ENCODE results near the gene HTT. TPM values are rescaled to one million over a fixed set of nuclear protein-coding genes. Genes with fewer than 3 reads are reported as not detected.

Gene HTT
- total and polyA plus RNA-seq, 9 of the 15 experiments (the other 6 are each of a cell fraction or from before 2014, with no cell fraction given): 0.66 to 31.6 (median 14.7) TPM

- no peak for TF ChIP-seq ZMIZ1 (IDR thresholded peaks at IDR 0.05; ENCODE audit: low read depth in 2 of 2, low read length in 2 of 2)
- TF ChIP-seq GATAD2B (IDR thresholded peaks at IDR 0.05; ENCODE audit: borderline replicate concordance): no peak
These were observed 180.0 kb downstream of the HTT start (continued) for GRCh38 chr4:3254302-3255131.

GRCh38 chr4:3255611-3256186 lies 181.2 kb downstream of the HTT start:
- H3K79me2 ChIP-seq (ENCODE audit: control insufficient read depth, insufficient read depth, low read length): no peaks in the 10 kb centered on the region
- H3K4me1 ChIP-seq (replicated peaks in 1 of 2; ENCODE audit: control insufficient read depth in 2 of 2, insufficient read depth in 2 of 2, low read length in 2 of 2): peaks cover 0 to 29% of the 10 kb centered on the region in 2 experiments; a peak in 2 of 5 replicates
- FAIRE-seq (no peak), DNase-seq (ENCODE audit: extremely low read depth in 1 of 4, low spot score in 3 of 4) (no peak), ATAC-seq (peak; percentile 14; the same call in 2 of the 3 replicates)
- TF ChIP-seq MAFK (IDR thresholded peaks at IDR 0.05; ENCODE audit: low read length) (no peak), ZBTB33 (CRISPR knock-in tag; IDR thresholded peaks at IDR 0.05) (0 out of 2 replicates have a peak, but pooled peaks have one; percentile 23), SAFB (IDR thresholded peaks at IDR 0.05; ENCODE audit: borderline replicate concordance, low read depth, low read length) (no peak), NFXL1 (CRISPR knock-in tag; IDR thresholded peaks at IDR 0.05) (no peak), PTTG1 (tag; IDR thresholded peaks at IDR 0.05; ENCODE audit: low read depth) (no peak)
- intact Hi-C loops (cut with micrococcal nuclease) (no loop called here), in situ Hi-C loops (cut with MboI) (no loop called here)
- H4K20me1 ChIP-seq (replicated peaks; ENCODE audit: control insufficient read depth, insufficient read depth, low read length): peaks cover 8% of the 10 kb centered on the region; the same call in 1 of the 2 replicates
- no peaks in the 10 kb centered on the region for H3K9me3 ChIP-seq (replicated peaks; ENCODE audit: control insufficient read depth, insufficient read depth, low read depth, low read length)
- no peaks in the 10 kb centered on the region for H3K36me3 ChIP-seq (ENCODE audit: control insufficient read depth, insufficient read depth, low read length)
- peaks cover 30 to 69% of the 10 kb centered on the region in 2 experiments for H3K27me3 ChIP-seq (ENCODE audit: control insufficient read depth in 2 of 2, insufficient read depth in 2 of 2, low read length in 2 of 2)
- no TSS peak for BruUV-seq (replicated peaks)
- no peak overlapping the region for H2AFZ ChIP-seq (ENCODE audit: low read depth, low read length)
- POLR2A ChIA-PET: no interaction called here
- no peak overlapping the region for H3K27ac ChIP-seq (ENCODE audit: extremely low read depth, low read depth, low read length)
- H3K4me2 ChIP-seq (ENCODE audit: insufficient read depth, low read length): no peak overlapping the region
- CTCF ChIA-PET (ENCODE audit: low intra/inter-chr PET ratio): no interaction called here
- no peak overlapping the region for H3K4me3 ChIP-seq
- H3K9ac ChIP-seq (ENCODE audit: insufficient read depth in 1 of 2, low read depth in 2 of 2, low read length in 2 of 2): no peak overlapping the region
- 21% methylated on average over 19 of the region's 36 CpGs for WGBS (ENCODE audit: insufficient coverage, low coverage, missing lambda C conversion rate)
- H3K9me1 ChIP-seq (ENCODE audit: control insufficient read depth, insufficient read depth, low read length): no peaks in the 10 kb centered on the region
